CD4-positive, alpha-beta T cell treated with Interleukin-10 for 1 hour (primary cell): ENCODE measurements around the gene PABPN1.

Experiments
- DNase-seq: peaks from one replicate; pipeline ENCODE4 v3.0.0-alpha.2; 2020

The PABPN1 gene

DNA sequence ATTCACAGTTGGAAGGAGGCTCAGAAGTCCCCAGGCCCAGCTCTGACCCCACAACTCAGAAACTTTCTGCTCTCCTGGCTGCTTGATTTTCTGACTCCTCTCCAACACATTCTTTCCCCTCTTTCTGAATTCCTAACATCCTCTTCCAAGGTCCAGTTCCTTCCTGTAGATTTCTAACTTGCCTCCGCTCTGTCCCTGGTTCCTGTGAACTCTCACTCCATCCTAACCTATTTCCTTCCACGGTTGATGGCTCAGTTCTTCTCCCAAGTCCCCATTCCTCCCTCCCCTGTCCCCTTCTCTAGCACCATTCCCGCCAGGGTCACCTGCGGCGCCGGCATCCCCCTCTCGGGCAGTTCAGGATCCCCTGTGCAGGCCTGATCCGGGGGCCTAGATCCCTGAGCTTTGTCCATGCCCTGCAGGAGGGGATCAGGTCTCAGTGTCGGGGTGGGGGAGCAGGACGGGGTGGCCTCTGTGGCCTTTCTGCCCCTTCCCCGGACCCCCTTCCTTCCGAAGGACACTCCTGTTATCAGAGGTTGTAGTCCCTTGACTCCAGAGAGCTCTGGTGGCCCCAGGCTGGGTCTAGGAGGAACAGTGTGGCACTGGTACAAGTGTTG, 37.4 kb downstream of the PABPN1 start:
- no peak for DNase-seq

DNA sequence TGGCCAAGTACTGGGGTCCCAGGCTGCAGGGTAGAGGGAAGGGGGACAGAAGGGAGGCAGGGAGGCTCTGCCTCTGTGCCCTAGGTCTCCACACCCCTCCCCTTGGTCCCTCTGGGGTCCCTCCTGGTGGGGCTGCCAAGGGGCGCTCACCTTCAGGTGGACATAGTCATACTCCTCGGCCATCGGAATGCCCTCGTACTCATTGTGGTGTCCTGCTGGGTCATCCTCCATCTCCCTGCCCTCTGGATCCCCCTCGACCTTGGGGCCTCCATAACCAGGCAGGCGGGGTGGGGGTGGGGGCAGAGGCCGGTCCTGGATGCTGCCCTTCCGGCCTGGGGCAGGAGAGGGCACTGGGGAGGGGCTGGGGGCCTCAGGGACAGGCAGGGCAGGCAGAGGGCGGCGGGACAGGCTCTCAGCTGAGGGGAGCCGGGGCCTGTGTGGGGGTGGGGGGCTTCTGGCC, 37.9 kb downstream of the PABPN1 start:
- DNase-seq: no peak

DNA sequence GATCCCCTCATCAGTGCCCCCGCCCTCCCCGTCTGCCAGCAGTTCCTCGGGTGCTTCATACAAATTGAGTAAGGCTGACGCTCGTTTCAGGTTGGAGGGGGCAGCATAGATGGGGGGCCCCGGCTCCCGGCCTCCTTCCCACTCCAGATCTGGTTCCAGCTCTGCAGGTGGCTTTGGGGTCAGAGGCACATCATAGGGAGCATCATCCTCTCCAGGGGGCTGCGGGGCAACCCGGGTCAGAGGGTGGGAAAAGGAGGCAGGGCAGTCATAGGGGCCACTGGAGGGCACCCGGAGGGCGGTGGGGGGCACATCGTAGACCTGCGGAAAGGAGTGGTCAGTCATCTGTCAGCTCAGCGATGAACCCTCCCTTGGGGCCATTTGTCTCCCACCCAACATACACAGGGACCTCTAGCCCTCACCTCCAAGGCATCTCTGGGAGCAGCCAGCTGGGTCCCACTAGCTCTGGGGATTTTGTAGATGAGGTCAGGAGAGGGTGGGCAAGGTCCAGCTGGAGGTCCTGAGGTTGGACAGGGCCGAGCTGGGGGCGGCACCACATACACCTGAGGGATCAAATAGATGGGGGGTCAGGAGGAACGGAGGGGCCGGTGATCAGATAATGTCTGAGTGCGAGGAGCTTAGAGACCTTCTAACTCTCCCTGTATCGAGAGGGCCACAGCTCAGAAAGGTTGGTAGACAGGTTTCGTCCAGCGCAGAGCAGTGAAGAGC, 38.6 kb downstream of the PABPN1 start:
- DNase-seq: no peak

DNA sequence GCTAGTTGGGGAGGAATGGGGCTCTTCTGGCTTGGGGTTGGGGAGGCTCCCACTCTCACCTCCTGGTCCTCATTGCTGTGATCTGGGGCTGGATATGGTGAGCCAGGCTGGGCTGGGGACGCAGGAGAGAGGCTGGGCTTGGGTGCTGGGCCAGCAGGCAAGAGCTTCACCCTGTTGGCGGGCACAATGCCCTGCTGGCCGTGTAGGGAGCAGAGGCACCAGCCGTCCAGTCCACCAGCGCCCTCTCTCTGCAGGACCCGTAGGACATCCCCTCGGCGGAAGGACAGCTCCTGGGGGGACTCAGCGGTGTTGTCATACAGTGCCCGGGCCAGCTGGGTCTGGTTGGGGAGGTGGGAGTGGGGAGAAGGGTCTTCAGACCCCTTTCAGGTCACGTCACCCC, 39.2 kb downstream of the PABPN1 start:
- DNase-seq: no peak

DNA sequence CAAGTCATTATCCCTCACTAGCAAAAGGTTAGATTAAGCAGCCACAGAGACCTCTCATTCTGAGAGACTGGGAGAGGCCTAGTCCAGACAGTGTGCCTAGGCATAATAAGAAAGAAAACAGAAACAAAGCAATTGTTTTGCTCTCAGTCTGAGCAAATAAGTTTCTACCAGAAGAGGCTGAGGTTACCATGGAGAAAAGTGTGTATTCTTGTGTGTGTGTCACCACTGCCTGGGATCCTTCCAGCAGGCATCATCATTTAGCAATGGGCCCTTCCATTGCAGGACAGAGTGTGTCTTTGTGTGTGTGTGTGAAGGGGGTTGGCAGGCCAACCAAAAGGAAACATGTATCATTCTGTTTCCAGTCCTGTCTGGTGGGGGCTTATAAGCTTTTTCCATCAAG, 40.1 kb downstream of the PABPN1 start:
- DNase-seq: no peak

DNA sequence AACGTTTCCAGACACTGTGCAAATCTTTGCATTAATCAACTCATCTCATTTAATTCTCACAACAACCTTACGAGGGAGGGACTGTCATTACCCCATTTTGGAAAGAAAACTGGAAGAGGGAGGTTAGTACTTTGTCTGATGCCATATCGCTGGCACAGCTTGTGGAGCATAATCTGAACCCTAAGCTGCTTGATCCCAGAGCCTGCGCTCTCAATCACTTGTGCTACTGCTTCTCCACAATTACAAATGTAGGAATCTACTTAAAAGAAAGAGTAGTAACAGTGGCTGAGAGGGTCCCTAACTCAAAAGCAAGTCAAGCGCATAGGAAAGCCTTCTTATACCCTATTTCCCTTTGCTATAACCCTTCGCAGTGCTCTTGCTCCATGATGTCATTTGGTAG, 40.5 kb downstream of the PABPN1 start:
- DNase-seq: no peak

DNA sequence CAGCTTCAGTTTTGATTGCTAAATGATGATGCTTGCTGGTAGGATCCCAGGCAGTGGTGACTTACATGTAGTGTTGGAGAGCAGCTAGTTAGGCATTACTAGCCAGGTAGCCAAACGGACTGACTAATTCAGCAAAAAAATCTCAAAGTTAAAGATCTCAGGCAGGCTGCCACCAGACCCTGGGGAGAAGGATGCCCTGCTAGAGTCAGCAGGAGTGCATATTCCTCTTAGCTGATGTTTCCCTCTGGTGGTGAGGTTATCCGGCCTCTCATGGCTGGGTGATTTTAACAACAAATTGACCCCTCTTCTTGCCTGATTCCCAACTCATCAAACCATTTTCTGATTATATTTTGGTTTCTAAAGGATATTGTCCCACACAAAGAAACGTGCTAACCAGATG, 40.9 kb downstream of the PABPN1 start:
- DNase-seq: no peak

DNA sequence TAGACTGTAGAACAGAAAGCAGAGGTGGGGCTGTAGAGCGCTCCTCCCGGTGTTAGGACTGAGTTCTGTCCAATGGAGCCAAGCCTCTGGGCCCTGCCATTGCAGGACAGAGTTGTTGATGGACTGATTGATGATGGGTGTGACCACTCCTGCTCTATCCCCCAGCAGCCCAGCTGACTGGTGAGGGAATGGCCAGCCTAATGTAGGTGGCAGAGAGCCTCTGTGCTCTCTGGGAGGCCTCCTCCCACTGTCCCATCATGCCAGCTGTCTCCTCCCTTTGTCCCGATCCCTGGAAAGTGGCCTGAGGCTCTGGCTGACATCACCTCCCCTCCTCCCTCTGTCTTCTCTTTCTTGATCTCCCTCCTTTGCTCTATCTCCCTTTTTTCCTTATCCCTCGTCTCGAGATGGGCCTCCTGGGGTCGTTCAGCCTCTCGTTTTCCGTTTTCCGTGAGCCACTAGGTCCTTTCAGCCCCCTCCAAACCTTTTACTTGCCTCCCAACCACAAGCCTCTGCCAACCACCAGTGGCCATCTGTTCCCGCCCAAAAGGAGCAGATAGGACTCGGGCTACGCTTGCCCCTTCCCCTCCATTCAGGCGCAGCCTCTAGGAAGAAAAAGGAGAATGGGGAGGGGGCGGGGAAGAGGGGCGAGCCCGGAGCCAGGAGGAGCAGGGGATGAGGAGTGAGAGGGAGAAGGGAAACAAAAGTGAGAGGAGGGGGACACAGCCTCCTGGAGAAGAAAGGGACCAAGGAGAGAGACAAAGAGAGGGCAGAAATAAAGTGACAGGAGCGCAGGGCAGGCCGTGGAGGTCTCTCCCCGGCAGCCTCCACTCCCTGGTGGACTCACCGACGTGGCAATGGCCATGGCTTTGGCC, 43.1 kb downstream of the PABPN1 start:
- DNase-seq: no peak

DNA sequence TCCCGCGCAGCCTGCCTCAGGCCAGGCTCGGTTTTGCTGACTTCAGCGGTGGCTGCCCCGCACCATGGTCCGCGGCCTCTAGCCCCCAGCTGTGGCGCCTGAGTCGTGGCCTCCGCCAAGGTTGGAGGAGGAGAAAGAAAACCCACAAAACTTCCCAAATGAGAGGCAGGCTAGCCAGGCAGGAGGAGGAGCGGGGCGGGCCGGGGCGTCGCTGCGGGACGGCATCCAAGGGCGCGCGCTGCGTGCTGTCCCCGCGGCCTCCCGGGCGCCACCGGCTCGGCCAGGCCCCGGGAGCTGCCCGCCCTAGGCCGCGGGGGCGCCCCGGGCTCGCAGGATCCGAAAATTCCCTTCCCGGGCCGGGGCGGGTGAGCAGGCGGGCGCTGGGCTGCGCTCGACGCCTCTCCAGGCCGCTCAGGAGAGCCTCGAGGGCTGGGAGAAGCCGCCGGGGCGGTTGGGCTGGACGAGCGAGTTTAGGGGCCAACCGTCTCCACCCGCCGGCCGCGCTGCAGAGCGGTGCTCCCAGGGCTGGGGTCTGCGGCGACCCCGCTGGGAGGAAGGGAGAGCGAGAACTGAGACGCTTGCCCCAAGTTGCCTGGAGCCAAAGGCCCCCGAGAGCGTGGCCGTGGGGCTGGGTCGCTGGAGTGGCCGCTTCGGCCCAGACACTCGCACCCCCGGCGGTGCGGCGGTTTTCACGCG, 43.9 kb downstream of the PABPN1 start, which contains the start of gene EFS:
EFS (minus strand) TSS at position 137 of the 696 bp plus-strand sequence. CDS start 147 bp downstream, outside the sequence.
- no peak for DNase-seq

DNA sequence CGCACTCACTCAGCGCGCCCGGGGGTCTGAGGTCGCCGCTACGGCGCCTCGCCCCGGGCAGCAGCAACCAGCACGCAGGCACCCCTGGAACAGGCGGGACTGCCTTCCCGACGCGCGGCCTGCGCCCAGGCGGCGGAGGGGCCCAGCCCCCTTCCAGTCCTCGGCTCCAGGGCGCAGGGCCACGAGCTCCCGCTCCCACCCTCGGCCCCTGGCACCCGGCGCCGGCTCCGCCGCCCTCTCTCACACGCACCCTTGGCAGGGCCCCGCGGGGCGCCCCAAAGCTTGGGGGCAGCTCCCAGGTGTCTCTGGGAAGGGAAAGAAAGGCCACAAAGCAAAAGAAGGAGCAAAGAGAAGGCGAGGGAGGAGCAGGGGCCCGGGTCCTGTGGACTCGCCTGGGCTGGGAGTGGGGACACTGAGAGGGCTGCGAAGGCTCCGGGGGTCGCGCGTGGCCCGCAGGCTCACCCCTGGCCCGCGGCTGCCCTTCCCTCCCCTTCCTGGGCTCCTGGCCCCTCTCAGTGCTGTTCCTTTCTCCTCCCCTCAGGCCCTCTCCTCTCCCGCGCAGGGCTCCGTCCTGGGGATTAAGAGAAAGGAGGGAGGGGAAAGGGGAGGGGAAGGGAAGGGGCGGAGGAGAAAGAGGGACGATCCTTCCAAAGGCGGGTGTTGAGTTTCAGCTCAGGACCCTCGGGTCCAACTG, 44.6 kb downstream of the PABPN1 start:
- no peak for DNase-seq

DNA sequence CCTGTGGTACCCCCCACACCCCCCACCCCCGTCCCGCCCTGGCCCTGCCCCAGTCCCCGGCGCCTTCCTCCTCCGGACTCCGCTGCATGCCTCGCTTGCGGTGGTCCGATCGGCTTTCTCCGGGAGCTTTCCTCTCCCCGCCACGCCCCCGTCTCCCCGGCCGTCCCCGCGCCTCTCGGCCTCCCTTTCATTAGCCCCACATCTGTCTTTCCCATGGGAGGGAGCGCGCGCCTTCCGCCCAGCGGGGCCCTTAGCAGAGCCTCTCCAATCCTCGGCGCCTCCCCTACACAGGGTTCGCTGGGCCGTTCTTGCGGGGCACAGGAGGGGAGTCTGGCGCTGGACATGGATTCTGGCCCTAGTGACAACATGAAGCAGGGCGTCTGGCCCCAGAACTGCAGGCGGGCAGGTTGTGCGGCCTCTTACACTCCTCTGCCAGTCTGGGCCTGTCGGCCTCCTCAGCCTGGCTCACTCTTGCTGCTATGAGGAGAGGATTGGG, 45.2 kb downstream of the PABPN1 start:
- no peak for DNase-seq

DNA sequence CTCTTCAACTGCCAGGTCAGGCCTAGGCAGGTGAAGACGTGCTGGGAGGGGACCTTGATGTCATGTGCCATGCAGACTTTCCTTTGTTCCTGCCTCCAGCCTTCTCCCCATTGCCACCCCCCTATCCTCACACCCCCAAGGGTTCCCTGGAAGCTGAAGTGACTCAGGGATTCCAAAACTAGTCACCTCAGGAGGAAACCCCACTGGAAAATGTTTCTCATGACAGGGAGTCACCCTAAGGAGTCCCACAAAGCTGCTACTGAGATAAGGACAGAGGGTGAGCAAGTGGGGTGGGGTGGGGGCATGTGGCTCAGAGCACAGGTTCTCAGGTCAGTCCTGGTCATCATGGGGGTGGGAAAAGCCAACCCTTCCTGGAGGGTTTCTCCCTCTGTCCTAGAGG, 49.0 kb downstream of the PABPN1 start:
- DNase-seq: no peak

DNA sequence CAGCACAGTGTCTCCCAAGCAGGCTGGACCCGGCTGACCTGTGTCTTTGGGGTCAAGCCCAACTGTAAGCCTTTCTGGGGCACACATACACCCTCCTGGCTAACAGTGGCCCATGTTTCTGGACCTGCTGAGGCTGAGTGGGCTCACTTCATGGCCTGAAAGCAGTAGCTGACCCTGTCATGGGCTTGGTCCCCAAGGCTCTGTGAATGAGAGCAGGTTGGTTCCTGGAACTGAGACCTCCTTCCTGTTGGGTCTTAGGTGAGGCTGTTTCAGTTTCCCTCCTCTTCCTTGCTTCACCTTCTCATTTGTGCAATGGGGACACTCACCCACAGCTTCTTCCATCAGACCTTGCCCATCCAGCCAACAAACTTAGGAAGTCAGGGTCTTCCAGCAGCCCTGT, 50.6 kb downstream of the PABPN1 start:
- DNase-seq: no peak

DNA sequence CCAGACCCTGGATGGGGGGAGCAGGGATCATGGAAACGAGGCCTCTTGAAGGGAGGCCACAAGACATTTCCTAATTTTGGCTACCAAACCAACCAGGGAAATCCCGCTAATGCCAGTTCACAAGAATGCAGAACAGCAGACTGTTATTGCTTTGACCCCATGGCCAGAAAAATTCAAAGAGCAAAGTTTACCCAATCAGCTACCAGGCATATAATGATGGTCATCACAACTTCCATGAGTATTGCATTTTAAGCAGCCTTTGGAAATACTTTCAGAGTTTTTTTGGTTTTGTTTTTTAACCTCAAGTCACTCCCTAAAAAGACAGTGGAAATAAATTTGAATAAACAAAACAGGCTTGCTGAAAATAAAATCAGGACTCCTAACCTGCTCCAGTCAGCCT, 51.3 kb downstream of the PABPN1 start, which contains the start of gene IL25:
IL25 (plus strand) TSS at position 301 of the 400 bp plus-strand sequence.
- DNase-seq: no peak

DNA sequence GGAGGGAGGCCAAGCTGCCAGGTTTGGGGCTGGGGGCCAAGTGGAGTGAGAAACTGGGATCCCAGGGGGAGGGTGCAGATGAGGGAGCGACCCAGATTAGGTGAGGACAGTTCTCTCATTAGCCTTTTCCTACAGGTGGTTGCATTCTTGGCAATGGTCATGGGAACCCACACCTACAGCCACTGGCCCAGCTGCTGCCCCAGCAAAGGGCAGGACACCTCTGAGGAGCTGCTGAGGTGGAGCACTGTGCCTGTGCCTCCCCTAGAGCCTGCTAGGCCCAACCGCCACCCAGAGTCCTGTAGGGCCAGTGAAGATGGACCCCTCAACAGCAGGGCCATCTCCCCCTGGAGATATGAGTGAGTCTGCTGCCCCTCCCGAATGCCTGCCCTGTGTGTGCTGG, 51.8 kb downstream of the PABPN1 start:
- DNase-seq: no peak
